Thymus (tissue), 11 donors: Measurements from ENCODE around the gene IL1RL2. TPM values are rescaled to one million over a fixed set of nuclear protein-coding genes. Genes with fewer than 3 reads are reported as not detected.

ENCODE experiments used
- DNase-seq, 9 donors: peaks; one replicate each; pipeline ENCODE4 v3.0.0-alpha.2; 2013; ENCODE audit warnings: low spot score in 9 of 9, low read depth in 6 of 9, missing footprints in 1 of 9
- H3K27ac ChIP-seq, 2 donors: one replicate each; pipeline ENCODE4 v1.5.1; 2013; ENCODE audit warnings: control low read depth in 1 of 2, low read depth in 1 of 2, low read length in 1 of 2, mild to moderate bottlenecking in 1 of 2, moderate library complexity in 1 of 2
- H3K27me3 ChIP-seq, 2 donors: one replicate each; pipeline ENCODE4 v1.5.1; 2013; ENCODE audit warnings: low read length in 1 of 2; ENCODE audit not compliant: control insufficient read depth in 2 of 2, insufficient read depth in 1 of 2
- H3K36me3 ChIP-seq, 2 donors: one replicate each; pipeline ENCODE4 v1.5.1; 2013; ENCODE audit warnings: low read length in 1 of 2, mild to moderate bottlenecking in 1 of 2, moderate library complexity in 1 of 2; ENCODE audit not compliant: control insufficient read depth in 2 of 2, insufficient read depth in 2 of 2
- H3K4me1 ChIP-seq, 2 donors: one replicate each; pipeline ENCODE4 v1.5.1; 2013; ENCODE audit warnings: low read length in 2 of 2; ENCODE audit not compliant: control insufficient read depth in 2 of 2, insufficient read depth in 2 of 2
- H3K4me3 ChIP-seq, 2 donors: one replicate each; pipeline ENCODE4 v1.5.1; 2013; ENCODE audit warnings: low read length in 2 of 2, control low read depth in 1 of 2, mild to moderate bottlenecking in 1 of 2
- H3K9me3 ChIP-seq, 2 donors: one replicate each; pipeline ENCODE4 v1.5.1; 2013; ENCODE audit warnings: low read length in 1 of 2, mild to moderate bottlenecking in 1 of 2; ENCODE audit not compliant: control insufficient read depth in 2 of 2, insufficient read depth in 1 of 2
- WGBS: extraction: QIAGEN DNeasy Blood & Tissue Kit; methylation state at CpG from one replicate; pipeline ENCODE4 v1.1.7; 2013; 5-methylcytosine and 5-hydroxymethylcytosine counted together
- polyA plus RNA-seq: library from polyadenylated mRNA; stranded (reverse); fragments of 200-250 nt; gene quantifications from one replicate; pipeline ENCODE4 v1.2.3, GENCODE V29; 2013
- total RNA-seq: library from RNA; stranded (reverse); fragments of 120-200 nt; gene quantifications from one replicate; pipeline ENCODE4 v1.2.4, GENCODE V29; 2013
- donor health status: healthy.

IL1RL2 gene
- total and polyA plus RNA-seq, 2 donors = 0.19 to 1.1 TPM

DNA sequence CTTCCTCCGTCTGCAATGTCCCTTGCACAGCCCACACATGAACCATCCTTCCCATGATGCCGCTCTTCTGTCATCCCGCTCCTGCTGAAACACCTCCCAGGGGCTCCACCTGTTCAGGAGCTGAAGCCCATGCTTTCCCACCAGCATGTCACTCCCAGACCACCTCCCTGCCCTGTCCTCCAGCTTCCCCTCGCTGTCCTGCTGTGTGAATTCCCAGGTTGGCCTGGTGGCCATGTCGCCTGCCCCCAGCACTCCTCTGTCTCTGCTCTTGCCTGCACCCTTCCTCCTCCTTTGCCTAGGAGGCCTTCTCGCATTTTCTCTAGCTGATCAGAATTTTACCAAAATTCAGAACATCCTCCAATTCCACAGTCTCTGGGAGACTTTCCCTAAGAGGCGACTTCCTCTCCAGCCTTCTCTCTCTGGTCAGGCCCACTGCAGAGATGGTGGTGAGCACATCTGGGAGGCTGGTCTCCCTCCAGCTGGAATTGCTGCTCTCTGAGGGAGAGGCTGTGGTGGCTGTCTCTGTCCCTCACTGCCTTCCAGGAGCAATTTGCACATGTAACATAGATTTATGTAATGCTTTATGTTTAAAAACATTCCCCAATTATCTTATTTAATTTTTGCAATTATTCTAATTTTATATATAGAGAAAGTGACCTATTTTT is 8.9 kb upstream of the IL1RL2 start:
- no peaks in the 10 kb centered on the region for H3K27me3 ChIP-seq
- no peaks in the 10 kb centered on the region for H3K4me1 ChIP-seq
- H3K4me3 ChIP-seq = no peak overlapping the region
- no peaks in the 10 kb centered on the region for H3K36me3 ChIP-seq
- H3K9me3 ChIP-seq = no peaks in the 10 kb centered on the region
- WGBS = 98% methylated on average over 7 of the region's 7 CpGs
- no peak overlapping the region for H3K27ac ChIP-seq
- DNase-seq = no peak

DNA sequence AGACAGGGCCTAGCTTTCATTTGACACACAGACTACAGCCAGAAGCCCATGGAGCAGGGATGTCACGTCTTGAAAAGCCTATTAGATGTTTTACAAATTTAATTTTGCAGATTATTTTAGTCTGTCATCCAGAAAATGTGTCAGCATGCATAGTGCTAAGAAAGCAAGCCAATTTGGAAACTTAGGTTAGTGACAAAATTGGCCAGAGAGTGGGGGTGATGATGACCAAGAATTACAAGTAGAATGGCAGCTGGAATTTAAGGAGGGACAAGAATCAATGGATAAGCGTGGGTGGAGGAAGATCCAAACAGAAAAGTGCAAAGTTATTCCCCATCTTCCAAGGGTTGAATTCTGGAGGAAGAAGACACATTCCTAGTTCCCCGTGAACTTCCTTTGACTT is 7.8 kb upstream of the IL1RL2 start:
- DNase-seq = no peak
- Histone ChIP-seq H3K9me3 (no peaks in the 10 kb centered on the region), H3K36me3 (no peaks in the 10 kb centered on the region), H3K27me3 (no peaks in the 10 kb centered on the region), H3K27ac (no peak overlapping the region), H3K4me1 (no peaks in the 10 kb centered on the region), H3K4me3 (no peak overlapping the region)
- WGBS = 92% methylated on average over 3 of the region's 3 CpGs

- Histone ChIP-seq H3K4me3 (no peak overlapping the region), H3K36me3 (no peaks in the 10 kb centered on the region), H3K9me3 (no peaks in the 10 kb centered on the region), H3K27me3 (no peaks in the 10 kb centered on the region), H3K4me1 (no peaks in the 10 kb centered on the region), H3K27ac (no peak overlapping the region)
- no peak for DNase-seq
- WGBS = 96% methylated on average over 2 of the region's 2 CpGs
Observed at GRCh38 chr2:102179788-102180686, 6.8 kb upstream of the IL1RL2 start.

- Histone ChIP-seq H3K9me3 (no peaks in the 10 kb centered on the region), H3K27me3 (no peaks in the 10 kb centered on the region), H3K27ac (no peak overlapping the region), H3K4me3 (no peak overlapping the region), H3K4me1 (no peaks in the 10 kb centered on the region), H3K36me3 (no peaks in the 10 kb centered on the region)
- no peak for DNase-seq
- 81% methylated on average over 1 of the region's 1 CpG for WGBS
Observed at GRCh38 chr2:102180687-102180999, 6.2 kb upstream of the IL1RL2 start.

- H3K4me3 ChIP-seq = no peak overlapping the region
- DNase-seq = no peak
- 96% methylated on average over 5 of the region's 5 CpGs for WGBS
- peaks cover 0 to 3% of the 10 kb centered on the region in 2 donors for H3K27me3 ChIP-seq
- H3K36me3 ChIP-seq = no peaks in the 10 kb centered on the region
- H3K27ac ChIP-seq = no peak overlapping the region
- no peaks in the 10 kb centered on the region for H3K9me3 ChIP-seq
- H3K4me1 ChIP-seq = no peaks in the 10 kb centered on the region
Observed at GRCh38 chr2:102181376-102181775, 5.4 kb upstream of the IL1RL2 start.

GRCh38 chr2:102181919-102182635 is 4.7 kb upstream of the IL1RL2 start:
- WGBS = 95% methylated on average over 7 of the region's 7 CpGs

GRCh38 chr2:102184018-102184417 is 2.8 kb upstream of the IL1RL2 start:
- 95% methylated on average over 2 of the region's 2 CpGs for WGBS
- Histone ChIP-seq H3K9me3 (no peaks in the 10 kb centered on the region), H3K4me3 (no peak overlapping the region), H3K27me3 (peaks cover 5 to 28% of the 10 kb centered on the region in 2 donors), H3K4me1 (peaks cover 0 to 6% of the 10 kb centered on the region in 2 donors), H3K36me3 (no peaks in the 10 kb centered on the region), H3K27ac (no peak overlapping the region)
- DNase-seq = no peak

More at GRCh38 chr2:102181919-102182635, 4.7 kb upstream of the IL1RL2 start:
- Histone ChIP-seq H3K9me3 (no peaks in the 10 kb centered on the region), H3K4me1 (peaks cover 0 to 1% of the 10 kb centered on the region in 2 donors), H3K36me3 (no peaks in the 10 kb centered on the region), H3K27ac (no peak overlapping the region), H3K27me3 (peaks cover under 1 to 10% of the 10 kb centered on the region in 2 donors), H3K4me3 (no peak overlapping the region)
- no peak for DNase-seq

- Histone ChIP-seq H3K4me3 (no peak overlapping the region), H3K27ac (no peak overlapping the region), H3K36me3 (no peaks in the 10 kb centered on the region), H3K4me1 (peaks cover 0 to 6% of the 10 kb centered on the region in 2 donors), H3K9me3 (no peaks in the 10 kb centered on the region), H3K27me3 (peaks cover 5 to 28% of the 10 kb centered on the region in 2 donors)
- no peak for DNase-seq
- WGBS = 100% methylated on average over 1 of the region's 1 CpG
Observed at GRCh38 chr2:102184568-102184967, 2.3 kb upstream of the IL1RL2 start.

GRCh38 chr2:102185347-102185746 is 1.5 kb upstream of the IL1RL2 start:
- WGBS = 2% methylated on average over 2 of the region's 2 CpGs
- DNase-seq = no peak
- no peak overlapping the region for H3K4me3 ChIP-seq
- no peaks in the 10 kb centered on the region for H3K9me3 ChIP-seq
- H3K27me3 ChIP-seq = peaks cover 5 to 33% of the 10 kb centered on the region in 2 donors
- H3K27ac ChIP-seq = no peak overlapping the region
- H3K36me3 ChIP-seq = no peaks in the 10 kb centered on the region
- H3K4me1 ChIP-seq = peaks cover 0 to 6% of the 10 kb centered on the region in 2 donors
